ENCODE measurements around the gene ATAD1. TPM values are rescaled to one million over a fixed set of nuclear protein-coding genes. Genes with fewer than 3 reads are reported as not detected.
"Not testable (repeated sequence)": the region's sequence is repeated elsewhere in the genome, so short reads cannot be mapped to it uniquely, and the experiment has no call there.

ATAD1 gene, protein sequence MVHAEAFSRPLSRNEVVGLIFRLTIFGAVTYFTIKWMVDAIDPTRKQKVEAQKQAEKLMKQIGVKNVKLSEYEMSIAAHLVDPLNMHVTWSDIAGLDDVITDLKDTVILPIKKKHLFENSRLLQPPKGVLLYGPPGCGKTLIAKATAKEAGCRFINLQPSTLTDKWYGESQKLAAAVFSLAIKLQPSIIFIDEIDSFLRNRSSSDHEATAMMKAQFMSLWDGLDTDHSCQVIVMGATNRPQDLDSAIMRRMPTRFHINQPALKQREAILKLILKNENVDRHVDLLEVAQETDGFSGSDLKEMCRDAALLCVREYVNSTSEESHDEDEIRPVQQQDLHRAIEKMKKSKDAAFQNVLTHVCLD
- 10 to 100 TPM; 29.9 to 40.6 (median 31.5) TPM for total RNA-seq

- TF ChIP-seq POLR2A (IDR thresholded peaks at IDR 0.05) (peak in 1 of 2 donors; percentile 30), POLR2AphosphoS5 (IDR thresholded peaks at IDR 0.05) (no peak), CTCF (IDR thresholded peaks at IDR 0.05) (peak in 1 of 2 donors; percentile 13), EP300 (IDR thresholded peaks at IDR 0.05) (no peak)
- DNase-seq (ENCODE audit: low spot score in 2 of 2), result peak; percentile 84 to 87
- Histone ChIP-seq H3K27ac (peak within 1 kb of the TSS; percentile 87), H3K27me3 (no peaks in the 10 kb centered on the region), H3K36me3 (peaks cover 1% of the 10 kb centered on the region), H3K4me3 (peak within 1 kb of the TSS; percentile 89), H3K4me1 (peaks cover 24% of the 10 kb centered on the region), H3K9me3 (no peaks in the 10 kb centered on the region)
- WGBS, result under 1% methylated on average over 30 of the region's 60 CpGs
Measured at GRCh38 chr10:87817609-87818504, at the start of gene ATAD1. Gene ATAD1, minus strand, starts transcription at chr10:87818226. Its CDS starts 3,627 bp downstream, at chr10:87814599.

DNA sequence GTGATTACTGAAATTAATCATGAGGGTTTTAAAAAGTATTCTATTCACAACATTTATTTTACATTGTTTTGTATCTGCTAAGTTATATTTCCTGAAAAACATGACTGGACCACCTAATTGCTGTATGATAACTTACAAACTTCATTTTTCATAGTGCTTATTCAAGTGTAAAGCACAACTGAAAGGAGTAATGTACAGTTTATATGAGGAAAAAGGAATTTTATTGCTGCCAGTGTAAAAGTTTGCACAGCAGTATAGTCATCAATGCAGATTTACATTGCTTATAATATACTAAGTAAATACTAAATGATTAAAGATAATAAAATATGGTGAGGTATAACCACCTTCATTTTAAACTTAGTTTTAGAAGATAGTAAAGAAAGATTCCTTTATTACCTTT lies 49.4 kb upstream of the ATAD1 start:
- Histone ChIP-seq H3K4me3 (peak overlapping the region; percentile 90), H3K36me3 (no peaks in the 10 kb centered on the region), H3K27ac (no peak overlapping the region)

DNA sequence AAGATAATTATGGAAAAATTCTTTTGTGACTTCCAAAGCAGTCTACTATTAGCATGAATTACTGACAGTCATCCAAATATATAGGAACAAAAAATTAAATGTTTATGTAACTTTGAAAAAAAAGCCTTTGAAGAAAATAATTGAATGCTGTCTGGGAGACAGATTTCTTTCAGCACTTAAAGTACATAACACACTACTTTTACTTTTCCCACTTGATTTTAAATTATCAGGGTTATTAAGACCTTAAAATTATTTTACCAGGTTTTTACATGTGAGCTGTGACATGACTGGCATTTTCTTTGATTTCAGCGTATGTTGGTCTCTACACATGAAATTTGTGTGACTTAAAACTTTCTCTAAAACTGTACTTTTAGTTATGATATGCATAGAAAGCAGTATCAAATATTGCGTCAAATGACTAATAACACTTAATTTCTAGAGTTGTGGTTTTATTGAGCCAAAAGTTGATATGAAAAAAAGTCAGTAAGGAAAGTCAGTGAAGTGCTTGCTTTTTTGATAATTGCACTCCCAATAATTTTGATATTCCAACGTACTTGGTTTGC lies 48.5 kb upstream of the ATAD1 start:
- no peaks in the 10 kb centered on the region for H3K9me3 ChIP-seq
- no peaks in the 10 kb centered on the region for H3K36me3 ChIP-seq
- peaks cover 44% of the 10 kb centered on the region for H3K4me1 ChIP-seq
- TF ChIP-seq POLR2A (IDR thresholded peaks at IDR 0.05), result no peak
- no peaks in the 10 kb centered on the region for H3K27me3 ChIP-seq
- peak overlapping the region; percentile 1 for H3K27ac ChIP-seq
- 6% methylated on average over 3 of the region's 3 CpGs for WGBS
- DNase-seq (ENCODE audit: low spot score in 2 of 2), result no peak
- H3K4me3 ChIP-seq, result peak overlapping the region; percentile 90

More for the DNA sequence above, 49.4 kb upstream of the ATAD1 start:
- DNase-seq (ENCODE audit: low spot score in 2 of 2), result no peak
- Histone ChIP-seq H3K4me1 (peaks cover 49% of the 10 kb centered on the region), H3K9me3 (no peaks in the 10 kb centered on the region), H3K27me3 (no peaks in the 10 kb centered on the region)
- TF ChIP-seq POLR2AphosphoS5 (IDR thresholded peaks at IDR 0.05) (no peak), EP300 (IDR thresholded peaks at IDR 0.05) (no peak), POLR2A (IDR thresholded peaks at IDR 0.05) (no peak), CTCF (IDR thresholded peaks at IDR 0.05) (no peak)

GRCh38 chr10:87865241-87865881 lies 47.3 kb upstream of the ATAD1 start:
- DNase-seq (ENCODE audit: low spot score in 2 of 2), result no peak
- WGBS, result 4% methylated on average over 4 of the region's 4 CpGs
- Histone ChIP-seq H3K27ac (peak overlapping the region; percentile 97), H3K9me3 (no peaks in the 10 kb centered on the region), H3K27me3 (no peaks in the 10 kb centered on the region), H3K4me3 (peak overlapping the region; percentile 90), H3K36me3 (no peaks in the 10 kb centered on the region), H3K4me1 (peaks cover 44% of the 10 kb centered on the region)
- TF ChIP-seq EP300 (IDR thresholded peaks at IDR 0.05) (no peak), CTCF (IDR thresholded peaks at IDR 0.05) (no peak), POLR2AphosphoS5 (IDR thresholded peaks at IDR 0.05) (no peak), POLR2A (IDR thresholded peaks at IDR 0.05) (no peak)

- Histone ChIP-seq H3K4me3 (peak overlapping the region; percentile 90), H3K27me3 (no peaks in the 10 kb centered on the region), H3K36me3 (no peaks in the 10 kb centered on the region), H3K4me1 (peaks cover 40% of the 10 kb centered on the region), H3K9me3 (no peaks in the 10 kb centered on the region), H3K27ac (peak overlapping the region; percentile 97)
- TF ChIP-seq EP300 (IDR thresholded peaks at IDR 0.05), result no peak
- under 1% methylated on average over 16 of the region's 16 CpGs for WGBS
- DNase-seq (ENCODE audit: low spot score in 2 of 2), result no peak
Measured at GRCh38 chr10:87864496-87865059, 46.6 kb upstream of the ATAD1 start.

DNA sequence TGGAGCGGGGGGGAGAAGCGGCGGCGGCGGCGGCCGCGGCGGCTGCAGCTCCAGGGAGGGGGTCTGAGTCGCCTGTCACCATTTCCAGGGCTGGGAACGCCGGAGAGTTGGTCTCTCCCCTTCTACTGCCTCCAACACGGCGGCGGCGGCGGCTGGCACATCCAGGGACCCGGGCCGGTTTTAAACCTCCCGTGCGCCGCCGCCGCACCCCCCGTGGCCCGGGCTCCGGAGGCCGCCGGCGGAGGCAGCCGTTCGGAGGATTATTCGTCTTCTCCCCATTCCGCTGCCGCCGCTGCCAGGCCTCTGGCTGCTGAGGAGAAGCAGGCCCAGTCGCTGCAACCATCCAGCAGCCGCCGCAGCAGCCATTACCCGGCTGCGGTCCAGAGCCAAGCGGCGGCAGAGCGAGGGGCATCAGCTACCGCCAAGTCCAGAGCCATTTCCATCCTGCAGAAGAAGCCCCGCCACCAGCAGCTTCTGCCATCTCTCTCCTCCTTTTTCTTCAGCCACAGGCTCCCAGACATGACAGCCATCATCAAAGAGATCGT lies 46.0 kb upstream of the ATAD1 start:
- not testable (repeated sequence) for H3K9me3 ChIP-seq; DNase-seq (ENCODE audit: low spot score in 2 of 2); H3K27me3 ChIP-seq; H3K36me3 ChIP-seq
- 0% methylated on average over 3 of the region's 47 CpGs for WGBS
- Histone ChIP-seq H3K4me3 (peak overlapping the region; percentile 90), H3K4me1 (peaks cover 36% of the 10 kb centered on the region), H3K27ac (peak overlapping the region; percentile 97)
